Activated naive CD4-positive, alpha-beta T cell treated with anti-CD3 and anti-CD28 coated beads, Interleukin-2, amount 50 U/mL, for 16 hours (primary cell): ENCODE results near the gene ACTN1.
A peak's percentile ranks its signal among the peaks of the same experiment; 100 is the strongest.

Source experiments
- DNase-seq: peaks from one replicate; pipeline ENCODE4 v3.0.0-alpha.2; 2020

Gene ACTN1

GRCh38 chr14:68932231-68932630 lies 46.9 kb downstream of the ACTN1 start:
- DNase-seq, result no peak

DNA sequence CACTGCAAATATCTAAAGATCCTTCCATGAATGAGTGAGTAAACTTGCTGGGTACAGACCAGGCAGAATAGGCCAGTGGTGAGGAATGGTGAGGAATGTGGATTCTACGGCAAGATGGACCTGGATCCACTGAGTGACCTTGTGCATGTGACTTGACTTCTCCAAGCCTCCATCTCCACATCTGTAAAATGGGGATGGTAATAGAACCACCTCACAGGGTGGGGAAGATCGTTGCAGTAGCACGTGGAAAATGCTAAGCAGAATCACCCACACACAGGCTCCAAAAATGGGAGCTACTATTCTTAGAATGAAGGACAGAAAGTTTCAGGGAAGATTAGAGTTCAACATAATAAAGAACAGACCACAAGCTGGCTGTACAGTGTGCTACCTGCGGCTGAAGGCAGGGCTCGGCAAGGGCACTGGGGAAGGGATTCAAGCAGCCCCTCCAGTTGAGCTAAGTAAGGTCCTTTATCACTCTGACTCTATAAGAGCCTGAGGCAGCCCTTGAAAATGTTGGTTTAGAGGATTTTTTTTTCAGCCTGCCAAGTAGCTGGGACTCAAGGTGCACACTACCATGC lies 47.5 kb downstream of the ACTN1 start:
- no peak for DNase-seq

DNA sequence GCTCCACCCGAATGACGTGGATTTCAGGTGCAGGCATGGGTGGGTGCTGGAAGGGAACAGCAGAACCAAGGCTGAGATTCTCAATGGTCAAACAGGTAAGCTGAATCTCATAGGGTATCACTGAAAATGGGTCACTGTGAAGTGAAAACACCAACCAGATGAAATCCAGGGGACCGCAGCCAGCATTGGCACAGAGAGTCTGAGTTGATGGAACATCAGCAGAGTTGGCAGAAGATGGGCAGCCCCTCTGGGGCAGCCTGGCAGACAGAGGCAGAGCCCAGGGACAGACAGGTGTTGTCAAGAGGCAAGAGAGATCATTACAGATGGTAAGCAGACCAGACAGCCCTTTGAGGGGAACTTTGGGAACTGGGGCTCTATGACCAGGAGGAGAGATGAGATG lies 48.0 kb downstream of the ACTN1 start:
- DNase-seq, result no peak

GRCh38 chr14:68929623-68930307 lies 49.3 kb downstream of the ACTN1 start:
- DNase-seq, result no peak

DNA sequence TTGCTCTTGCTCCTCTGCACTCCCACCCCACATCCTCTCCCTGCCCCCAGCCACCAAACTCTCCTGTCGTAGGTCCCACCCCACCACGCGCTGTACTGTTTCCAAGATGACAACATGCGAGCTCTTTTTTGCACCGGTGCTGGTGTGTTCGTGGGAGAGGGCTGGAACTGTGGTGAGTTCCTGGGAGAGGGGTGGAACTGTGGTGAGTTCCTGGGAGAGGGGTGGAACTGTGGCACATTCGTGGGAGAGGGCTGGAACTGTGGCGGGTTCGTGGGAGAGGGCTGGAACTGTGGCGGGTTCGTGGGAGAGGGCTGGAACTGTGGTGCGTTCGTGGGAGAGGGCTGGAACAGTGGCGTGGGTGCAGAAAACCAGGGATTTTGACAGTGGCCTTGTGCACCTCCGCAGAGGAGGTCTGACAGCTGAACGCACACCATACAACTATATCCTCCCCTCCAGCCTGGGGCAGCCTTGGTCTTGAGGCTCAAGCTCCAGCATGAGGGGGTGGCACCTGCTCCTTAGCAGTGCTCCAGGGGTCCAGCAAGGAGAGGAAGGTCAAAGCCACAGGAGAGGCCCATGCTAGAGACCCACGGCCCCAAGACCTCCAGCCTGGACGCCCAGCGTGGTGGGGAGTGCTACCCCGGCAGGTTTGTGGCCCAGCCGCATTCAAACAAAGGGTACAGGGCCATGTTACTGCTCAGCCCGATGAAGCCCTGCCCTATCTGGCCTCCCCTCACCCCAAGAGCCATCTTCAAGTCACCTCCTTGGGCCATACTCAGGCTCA lies 50.1 kb downstream of the ACTN1 start:
- peak; percentile 30 for DNase-seq

DNA sequence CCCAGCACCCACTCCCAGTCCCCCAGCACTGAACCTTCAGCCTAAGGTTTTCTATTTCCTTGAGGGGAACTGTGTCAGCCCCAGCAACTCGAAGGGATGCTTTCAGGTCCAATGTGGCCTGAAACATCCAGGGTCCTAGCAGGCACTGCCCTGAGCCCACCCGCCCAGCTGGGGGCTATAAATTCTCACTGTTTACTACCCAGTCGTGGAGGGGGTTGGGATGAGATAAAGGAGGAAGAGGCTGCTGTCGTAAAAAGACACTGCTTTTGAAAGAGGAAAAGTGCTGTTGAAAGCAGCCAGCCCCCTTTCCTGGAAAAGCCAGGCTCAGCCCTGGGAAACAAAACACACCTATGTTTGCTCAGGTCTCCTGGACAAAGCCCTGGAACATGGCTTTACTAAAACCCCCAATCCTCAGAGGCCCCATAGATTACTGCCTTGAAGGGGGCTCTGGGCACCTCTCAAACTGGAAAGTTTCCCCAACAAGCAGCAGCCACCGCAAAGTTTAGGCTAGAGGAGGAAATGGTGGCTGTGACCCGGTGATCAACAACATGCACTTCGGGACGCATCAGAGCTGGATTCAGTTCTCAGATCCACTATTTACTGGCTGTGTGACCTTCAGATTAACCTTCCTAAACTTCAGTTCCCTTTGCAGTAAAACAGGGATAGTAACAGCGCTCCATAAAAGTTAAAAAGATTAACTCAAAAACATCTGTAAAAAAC lies 51.0 kb downstream of the ACTN1 start:
- DNase-seq, result no peak

DNA sequence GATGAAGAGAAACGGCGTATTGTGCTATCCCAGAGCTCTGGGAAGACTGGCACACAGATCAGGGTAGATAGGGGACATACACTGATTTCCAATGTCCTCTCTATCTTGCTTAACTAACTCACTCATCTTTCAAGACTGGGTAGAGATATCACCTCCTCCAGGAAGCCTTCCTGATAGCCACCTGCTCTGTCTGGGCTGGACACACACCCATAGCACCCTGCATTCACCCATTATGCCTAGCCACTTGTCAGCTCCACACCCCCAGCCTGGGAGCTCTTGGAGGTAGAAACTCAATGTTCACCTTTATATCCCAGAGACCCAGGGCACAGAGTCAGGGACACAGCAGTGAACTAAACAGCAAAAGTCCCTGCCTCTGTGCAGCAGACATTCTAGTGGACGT lies 52.0 kb downstream of the ACTN1 start:
- DNase-seq, result no peak

- peak; percentile 40 for DNase-seq
Measured at GRCh38 chr14:68926236-68926635, 52.9 kb downstream of the ACTN1 start.

GRCh38 chr14:68925373-68925772 lies 53.7 kb downstream of the ACTN1 start:
- no peak for DNase-seq

GRCh38 chr14:68924186-68925158 lies 54.6 kb downstream of the ACTN1 start:
- DNase-seq, result no peak

DNA sequence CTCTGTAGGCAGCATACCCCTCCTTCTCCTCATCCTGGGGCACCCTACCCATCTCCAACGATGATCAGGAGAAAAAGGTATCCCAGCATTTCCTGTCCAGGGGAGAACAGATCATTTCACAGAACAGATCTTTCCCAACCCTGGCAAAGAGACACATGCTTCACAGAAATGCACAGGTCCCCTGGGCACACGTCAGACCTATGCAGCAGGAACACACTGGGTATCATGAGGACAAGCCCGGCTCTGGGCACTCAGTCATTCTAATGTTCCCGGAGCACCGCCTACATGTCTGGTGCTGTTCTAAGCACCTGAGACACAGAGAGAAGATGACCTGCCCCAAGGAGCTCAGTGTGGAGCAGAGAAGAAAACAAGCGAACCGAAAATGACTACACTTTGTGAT lies 56.2 kb downstream of the ACTN1 start:
- no peak for DNase-seq

DNA sequence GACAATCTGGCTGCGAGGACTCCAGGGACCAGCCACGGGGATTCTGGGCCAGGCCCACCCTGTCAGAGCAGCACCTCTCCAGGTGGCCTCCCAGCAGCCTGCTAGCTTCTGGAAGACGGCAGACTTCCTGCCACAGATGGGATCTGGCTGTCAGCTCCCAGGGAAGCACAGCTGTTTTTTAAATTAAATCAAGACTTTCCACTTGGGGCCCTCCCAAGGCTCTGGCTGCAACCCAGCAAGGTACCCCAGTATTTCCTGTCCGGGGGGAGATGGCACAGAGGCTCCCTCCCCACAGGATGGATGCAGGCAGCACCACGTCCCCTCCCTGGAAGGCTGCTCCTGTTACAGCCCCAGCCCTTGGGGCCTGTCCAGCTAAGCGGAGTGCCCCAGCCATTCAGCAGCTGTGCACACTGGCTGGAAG lies 56.9 kb downstream of the ACTN1 start:
- no peak for DNase-seq

- DNase-seq, result no peak
Measured at GRCh38 chr14:68921666-68922065, 57.4 kb downstream of the ACTN1 start.

DNA sequence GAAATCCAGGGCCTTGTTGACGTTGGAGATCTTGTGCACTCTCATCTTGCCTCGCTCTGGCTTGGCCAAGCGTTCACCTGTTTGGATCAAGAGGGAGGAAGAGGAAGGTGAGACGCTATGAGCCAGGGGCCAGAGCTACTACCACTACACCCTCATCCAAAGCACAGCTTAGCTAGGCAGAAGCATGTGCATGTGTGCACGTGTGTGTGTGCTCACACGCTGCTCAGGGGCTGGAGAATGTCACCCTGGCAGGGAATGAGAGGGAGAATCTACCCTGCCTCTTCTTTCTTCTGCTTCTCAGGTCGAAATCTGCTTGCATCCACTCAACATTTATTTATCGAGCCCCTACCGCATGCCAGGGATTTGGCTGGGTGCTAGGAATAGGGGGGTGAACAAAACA lies 58.1 kb downstream of the ACTN1 start:
- no peak for DNase-seq

DNA sequence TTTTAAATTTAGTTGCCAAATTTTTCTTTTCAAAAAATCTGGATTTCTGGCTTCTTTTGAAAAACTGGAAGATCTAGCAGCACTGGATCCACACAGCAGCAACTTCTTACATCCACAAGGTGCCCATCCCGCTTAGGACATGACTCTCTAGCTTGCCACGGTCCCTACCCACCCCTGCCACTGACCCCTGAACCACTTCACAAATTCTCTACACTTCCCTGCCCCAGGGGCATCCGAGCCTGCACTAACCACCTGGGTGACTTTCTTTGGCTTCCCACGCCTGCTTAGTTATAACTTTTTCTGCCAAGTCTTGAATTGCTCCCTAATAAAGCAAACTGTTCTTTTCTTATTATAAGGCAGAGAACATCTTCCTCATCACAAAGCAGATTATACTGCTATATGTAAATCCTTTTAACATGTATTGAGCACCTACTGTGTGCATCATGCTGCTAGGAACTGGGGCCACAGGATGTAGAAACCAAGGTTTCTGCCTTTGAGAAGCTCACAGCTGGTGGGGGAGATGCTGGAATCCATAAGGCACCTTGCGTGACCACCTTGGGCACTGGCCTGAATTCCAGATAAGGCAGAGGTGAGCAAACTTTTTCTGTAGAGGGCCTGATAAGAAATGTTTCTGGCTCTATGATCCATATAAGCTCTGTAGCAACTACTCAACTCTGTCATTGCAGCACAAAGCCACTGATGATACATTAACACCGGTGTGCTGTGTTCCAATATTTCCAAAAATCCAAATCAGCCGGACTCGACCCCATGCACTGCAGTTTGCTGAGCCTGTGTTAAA lies 59.8 kb downstream of the ACTN1 start:
- no peak for DNase-seq

DNA sequence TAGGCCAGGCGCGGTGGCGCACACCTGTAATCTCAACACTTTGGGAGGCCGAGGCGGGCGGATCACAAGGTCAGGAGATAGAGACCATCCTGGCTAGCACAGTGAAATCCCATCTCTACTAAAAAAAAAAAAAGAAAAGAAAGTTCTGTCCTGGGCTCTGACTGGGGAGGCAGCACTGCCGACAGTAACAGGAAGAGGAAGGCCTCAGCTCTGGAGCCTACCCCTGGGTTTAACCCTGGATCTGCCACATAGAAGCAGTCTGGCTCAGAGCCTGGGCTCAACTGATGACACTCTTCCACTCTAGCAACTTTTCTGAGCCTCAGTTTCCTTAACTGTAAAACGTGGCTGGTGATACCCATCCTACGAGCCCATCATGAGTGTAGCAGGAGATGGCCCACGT lies 60.5 kb downstream of the ACTN1 start:
- DNase-seq, result no peak

DNA sequence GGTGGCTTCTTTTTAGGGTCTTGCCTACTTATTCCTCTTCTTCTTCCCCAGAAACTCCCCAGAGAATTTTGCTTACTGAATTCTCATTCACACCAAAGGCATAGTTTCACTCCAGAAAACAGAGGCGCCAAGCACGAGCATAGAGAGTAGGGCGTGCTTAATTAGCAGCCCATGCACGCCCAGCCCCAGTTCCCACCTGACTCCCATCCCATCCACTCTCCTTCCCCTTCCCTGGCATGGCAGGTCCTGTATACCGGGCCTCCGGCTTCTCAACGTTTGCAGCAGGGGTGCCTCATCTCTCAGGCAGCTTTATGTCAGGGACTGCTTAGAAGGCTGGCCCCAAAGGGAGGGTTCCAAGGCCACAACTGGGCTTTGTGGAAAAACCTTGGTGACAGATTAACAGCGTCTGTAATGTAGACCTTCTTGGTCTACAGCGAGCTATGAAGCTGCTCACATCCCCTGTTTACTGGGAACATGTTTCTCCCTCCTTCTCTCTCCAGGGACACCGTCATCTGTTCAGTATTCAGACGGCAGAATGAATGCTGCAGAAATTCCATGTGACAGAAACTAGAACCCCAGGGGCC lies 62.7 kb downstream of the ACTN1 start:
- DNase-seq, result no peak

- DNase-seq, result no peak
Measured at GRCh38 chr14:68913516-68913915, 65.6 kb downstream of the ACTN1 start.

DNA sequence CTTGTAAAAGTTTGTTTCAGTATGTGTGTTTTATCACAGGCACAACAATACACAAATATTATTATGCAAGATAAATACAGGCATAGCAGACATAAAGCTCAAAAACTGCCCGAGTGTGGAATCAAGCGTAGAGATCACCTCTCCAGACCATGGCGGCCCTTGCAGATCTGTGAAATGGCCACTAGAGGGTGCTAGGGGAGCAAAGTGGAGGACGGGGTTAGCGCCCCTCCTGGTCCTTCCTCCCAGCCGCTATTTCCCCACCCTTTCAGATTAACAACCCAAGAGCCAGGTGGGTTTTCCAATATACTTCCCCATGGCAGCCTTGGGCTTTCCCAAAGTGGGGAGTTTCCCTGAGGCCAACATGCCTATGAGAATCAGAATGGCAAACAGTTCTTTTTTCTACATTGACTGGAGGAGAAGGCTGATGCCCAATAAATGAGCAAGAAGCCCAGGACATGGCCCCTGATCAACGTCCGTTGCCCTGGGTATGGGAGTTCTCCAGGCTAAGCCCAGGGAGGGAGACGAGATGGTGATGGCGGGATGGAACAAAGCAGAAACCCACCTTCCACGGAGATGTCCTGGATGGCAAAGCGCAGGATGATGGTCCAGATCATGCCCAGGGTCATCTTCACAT lies 67.4 kb downstream of the ACTN1 start:
- peak; percentile 79 for DNase-seq

DNA sequence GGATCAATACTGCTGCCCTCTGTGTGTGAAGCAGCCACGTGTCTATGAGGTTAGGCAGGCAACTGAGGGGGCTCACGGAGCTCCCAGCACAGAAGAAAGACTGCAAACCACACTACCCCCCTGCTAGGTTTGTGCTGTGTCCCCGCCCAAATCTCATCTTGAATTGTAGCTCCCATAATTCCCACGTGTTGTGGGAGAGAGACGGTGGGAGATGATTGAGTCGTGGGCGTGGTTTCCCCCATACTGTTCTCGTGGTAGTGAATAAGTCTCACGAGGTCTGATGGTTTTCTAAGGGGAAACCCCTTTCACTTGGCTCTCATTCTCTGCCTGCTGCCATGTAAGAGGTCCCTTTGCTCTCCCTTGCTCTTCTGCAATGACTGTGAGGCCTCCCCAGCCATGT lies 68.6 kb downstream of the ACTN1 start:
- no peak for DNase-seq

DNA sequence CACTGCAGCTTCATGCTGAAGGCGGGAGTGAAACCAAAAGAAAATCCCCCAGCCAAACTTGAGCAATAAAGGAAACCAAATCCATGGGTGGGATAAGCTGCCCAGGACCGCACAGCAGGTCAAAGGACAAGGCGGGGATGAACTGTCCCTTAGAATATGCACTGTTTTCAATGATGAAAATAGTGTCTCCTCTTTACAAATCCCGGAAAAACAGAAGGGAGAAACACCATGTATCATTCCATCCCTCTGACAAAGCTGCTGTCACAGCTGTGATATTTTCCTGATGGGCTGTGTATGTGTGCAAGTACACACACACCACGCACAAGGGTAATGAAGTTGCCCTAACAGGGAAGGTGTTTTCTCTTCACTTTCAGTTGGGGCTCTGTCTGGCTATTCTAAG lies 70.3 kb downstream of the ACTN1 start:
- no peak for DNase-seq
